Measurements from ENCODE around the gene STMN3.

DNA sequence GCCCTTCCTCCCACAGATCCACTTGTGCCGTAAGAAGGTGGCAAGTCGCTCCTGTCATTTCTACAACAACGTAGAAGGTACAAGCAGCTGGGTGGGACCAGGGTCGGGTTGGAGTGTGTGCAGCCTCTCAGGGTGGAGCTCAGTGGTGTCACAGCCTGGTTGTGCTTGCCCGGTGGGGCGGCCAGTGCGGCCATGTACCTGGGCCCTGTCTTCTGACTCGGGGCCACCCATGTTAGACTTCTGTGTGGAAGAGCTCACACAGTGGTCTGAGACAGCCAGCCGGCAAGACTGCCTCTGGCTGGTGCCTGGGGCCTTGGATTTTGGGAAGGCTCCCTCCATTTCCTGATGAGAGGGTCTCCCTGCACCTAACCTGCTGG, 9.6 kb upstream of the STMN3 start:
- TF ChIP-seq, protein P1, sequence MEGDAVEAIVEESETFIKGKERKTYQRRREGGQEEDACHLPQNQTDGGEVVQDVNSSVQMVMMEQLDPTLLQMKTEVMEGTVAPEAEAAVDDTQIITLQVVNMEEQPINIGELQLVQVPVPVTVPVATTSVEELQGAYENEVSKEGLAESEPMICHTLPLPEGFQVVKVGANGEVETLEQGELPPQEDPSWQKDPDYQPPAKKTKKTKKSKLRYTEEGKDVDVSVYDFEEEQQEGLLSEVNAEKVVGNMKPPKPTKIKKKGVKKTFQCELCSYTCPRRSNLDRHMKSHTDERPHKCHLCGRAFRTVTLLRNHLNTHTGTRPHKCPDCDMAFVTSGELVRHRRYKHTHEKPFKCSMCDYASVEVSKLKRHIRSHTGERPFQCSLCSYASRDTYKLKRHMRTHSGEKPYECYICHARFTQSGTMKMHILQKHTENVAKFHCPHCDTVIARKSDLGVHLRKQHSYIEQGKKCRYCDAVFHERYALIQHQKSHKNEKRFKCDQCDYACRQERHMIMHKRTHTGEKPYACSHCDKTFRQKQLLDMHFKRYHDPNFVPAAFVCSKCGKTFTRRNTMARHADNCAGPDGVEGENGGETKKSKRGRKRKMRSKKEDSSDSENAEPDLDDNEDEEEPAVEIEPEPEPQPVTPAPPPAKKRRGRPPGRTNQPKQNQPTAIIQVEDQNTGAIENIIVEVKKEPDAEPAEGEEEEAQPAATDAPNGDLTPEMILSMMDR (IDR thresholded peaks at IDR 0.05) = no peak
- TF ChIP-seq EP300 (IDR thresholded peaks at IDR 0.05) = no peak
